ENCODE measurements around the gene S100A5.
"Not testable (repeated sequence)": the region's sequence is repeated elsewhere in the genome, so short reads cannot be mapped to it uniquely, and the experiment has no call there.

S100A5 gene

DNA sequence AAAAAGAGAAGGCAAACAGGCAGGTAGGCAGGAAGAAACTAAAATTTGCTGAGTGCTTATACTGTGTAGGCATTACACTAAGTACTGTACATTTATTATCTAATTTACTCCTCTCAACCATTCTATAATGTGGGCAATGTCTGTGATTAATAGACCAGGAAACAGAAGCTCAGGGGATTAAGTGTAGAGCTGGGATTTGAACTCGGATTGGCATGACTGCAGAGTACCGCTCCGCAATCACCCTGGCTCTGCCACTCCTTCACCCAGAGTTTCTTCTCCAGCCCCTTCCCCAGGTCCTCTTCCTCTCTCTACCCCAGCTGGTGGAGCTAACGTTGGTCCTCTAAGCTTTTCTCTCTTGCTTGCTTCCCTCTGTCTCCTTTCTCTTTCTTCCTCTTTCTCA, 36.4 kb upstream of the S100A5 start:
- H3K4me3 ChIP-seq (ENCODE audit: low read depth, low read length): no peak overlapping the region
- H3K27me3 ChIP-seq (ENCODE audit: control insufficient read depth, insufficient read depth, low read length): no peaks in the 10 kb centered on the region
- H3K36me3 ChIP-seq (ENCODE audit: control insufficient read depth, insufficient read depth, low read length): no peaks in the 10 kb centered on the region
- no peak overlapping the region for H3K9ac ChIP-seq (ENCODE audit: low read depth, low read length)
- H3K4me1 ChIP-seq (ENCODE audit: control insufficient read depth, insufficient read depth, low read length): peaks cover 6% of the 10 kb centered on the region
- H3K9me3 ChIP-seq (ENCODE audit: control insufficient read depth, insufficient read depth, low read length): no peaks in the 10 kb centered on the region

DNA sequence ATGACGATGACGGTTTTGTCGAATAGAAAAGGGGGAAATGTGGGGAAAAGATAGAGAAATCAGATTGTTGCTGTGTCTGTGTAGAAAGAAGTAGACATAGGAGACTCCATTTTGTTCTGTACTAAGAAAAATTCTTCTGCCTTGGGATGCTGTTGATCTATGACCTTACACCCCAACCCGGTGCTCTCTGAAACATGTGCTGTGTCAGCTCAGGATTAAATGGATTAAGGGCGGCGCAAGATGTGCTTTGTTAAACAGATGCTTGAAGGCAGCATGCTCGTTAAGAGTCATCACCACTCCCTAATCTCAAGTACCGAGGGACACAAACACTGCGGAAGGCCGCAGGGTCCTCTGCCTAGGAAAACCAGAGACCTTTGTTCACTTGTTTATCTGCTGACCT, 34.8 kb upstream of the S100A5 start:
- H3K4me3 ChIP-seq (ENCODE audit: low read depth, low read length); H3K4me1 ChIP-seq (ENCODE audit: control insufficient read depth, insufficient read depth, low read length); H3K9ac ChIP-seq (ENCODE audit: low read depth, low read length); H3K27me3 ChIP-seq (ENCODE audit: control insufficient read depth, insufficient read depth, low read length); H3K9me3 ChIP-seq (ENCODE audit: control insufficient read depth, insufficient read depth, low read length); H3K36me3 ChIP-seq (ENCODE audit: control insufficient read depth, insufficient read depth, low read length): not testable (repeated sequence)

DNA sequence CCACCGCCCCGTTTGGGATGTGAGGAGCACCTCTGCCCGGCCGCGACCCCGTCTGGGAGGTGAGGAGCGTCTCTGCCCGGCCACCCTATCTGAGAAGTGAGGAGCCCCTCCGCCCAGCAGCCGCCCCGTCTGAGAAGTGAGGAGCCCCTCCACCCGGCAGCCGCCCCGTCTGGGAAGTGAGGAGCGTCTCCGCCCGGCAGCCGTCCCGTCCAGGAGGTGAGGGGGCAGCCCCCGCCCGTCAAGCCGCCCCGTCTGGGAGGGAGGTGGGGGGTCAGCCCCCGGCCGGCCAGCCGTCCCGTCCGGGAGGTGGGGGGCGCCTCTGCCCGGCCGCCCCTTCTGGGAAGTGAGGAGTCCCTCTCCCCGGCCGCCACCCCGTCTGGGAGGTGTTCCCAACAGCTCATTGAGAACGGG, 34.4 kb upstream of the S100A5 start:
- not testable (repeated sequence) for H3K36me3 ChIP-seq (ENCODE audit: control insufficient read depth, insufficient read depth, low read length); H3K27me3 ChIP-seq (ENCODE audit: control insufficient read depth, insufficient read depth, low read length); H3K4me1 ChIP-seq (ENCODE audit: control insufficient read depth, insufficient read depth, low read length); H3K9ac ChIP-seq (ENCODE audit: low read depth, low read length); H3K9me3 ChIP-seq (ENCODE audit: control insufficient read depth, insufficient read depth, low read length); H3K4me3 ChIP-seq (ENCODE audit: low read depth, low read length)

DNA sequence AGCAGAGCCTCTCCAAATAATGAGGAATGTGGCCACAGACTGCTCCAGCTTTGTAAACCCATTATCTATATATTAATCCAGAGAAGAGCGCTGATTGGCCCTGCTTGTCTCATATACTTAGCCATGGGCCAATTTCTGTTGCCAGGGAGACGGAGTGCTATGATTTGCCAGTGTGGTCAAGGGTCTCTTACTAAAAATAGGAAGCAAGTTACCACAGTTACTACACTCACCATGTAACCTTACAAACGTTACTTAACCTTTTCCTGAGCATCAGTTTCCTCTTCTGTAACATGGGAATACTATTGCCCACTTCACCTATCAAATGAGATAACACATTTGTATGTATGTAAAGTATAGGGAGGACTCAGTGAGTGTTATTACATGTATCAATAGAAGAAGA, 32.6 kb upstream of the S100A5 start:
- H3K27me3 ChIP-seq (ENCODE audit: control insufficient read depth, insufficient read depth, low read length): no peaks in the 10 kb centered on the region
- no peaks in the 10 kb centered on the region for H3K9me3 ChIP-seq (ENCODE audit: control insufficient read depth, insufficient read depth, low read length)
- no peak overlapping the region for H3K4me3 ChIP-seq (ENCODE audit: low read depth, low read length)
- no peaks in the 10 kb centered on the region for H3K36me3 ChIP-seq (ENCODE audit: control insufficient read depth, insufficient read depth, low read length)
- peaks cover 6% of the 10 kb centered on the region for H3K4me1 ChIP-seq (ENCODE audit: control insufficient read depth, insufficient read depth, low read length)
- no peak overlapping the region for H3K9ac ChIP-seq (ENCODE audit: low read depth, low read length)

DNA sequence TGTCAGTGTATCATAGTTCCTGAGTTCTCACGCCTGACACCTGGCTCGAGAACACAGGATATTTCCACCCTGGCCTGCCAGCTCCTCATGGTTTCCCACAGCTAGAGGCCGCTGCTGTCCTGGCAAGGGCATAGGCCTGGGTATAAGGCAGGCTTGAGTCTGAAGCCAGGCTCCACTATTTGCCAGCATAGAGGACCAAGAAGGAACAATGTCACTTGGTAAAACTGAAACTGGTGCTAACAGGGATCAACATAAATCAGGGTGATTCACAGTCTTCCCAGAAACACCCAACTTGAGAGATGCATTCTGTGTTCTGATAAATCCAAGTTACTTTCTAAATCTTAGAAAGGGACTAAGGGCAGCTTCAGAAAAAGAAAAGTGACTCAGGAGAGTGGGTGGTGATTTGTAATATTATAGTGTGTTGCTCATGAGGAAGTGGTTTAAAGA, 31.9 kb upstream of the S100A5 start:
- H3K36me3 ChIP-seq (ENCODE audit: control insufficient read depth, insufficient read depth, low read length): no peaks in the 10 kb centered on the region
- H3K4me1 ChIP-seq (ENCODE audit: control insufficient read depth, insufficient read depth, low read length): peaks cover 10% of the 10 kb centered on the region
- H3K4me3 ChIP-seq (ENCODE audit: low read depth, low read length): no peak overlapping the region
- no peaks in the 10 kb centered on the region for H3K27me3 ChIP-seq (ENCODE audit: control insufficient read depth, insufficient read depth, low read length)
- no peak overlapping the region for H3K9ac ChIP-seq (ENCODE audit: low read depth, low read length)
- H3K9me3 ChIP-seq (ENCODE audit: control insufficient read depth, insufficient read depth, low read length): no peaks in the 10 kb centered on the region

- H3K9ac ChIP-seq (ENCODE audit: low read depth, low read length): no peak overlapping the region
- H3K4me3 ChIP-seq (ENCODE audit: low read depth, low read length): no peak overlapping the region
- no peaks in the 10 kb centered on the region for H3K27me3 ChIP-seq (ENCODE audit: control insufficient read depth, insufficient read depth, low read length)
- H3K4me1 ChIP-seq (ENCODE audit: control insufficient read depth, insufficient read depth, low read length): peaks cover 16% of the 10 kb centered on the region
- H3K9me3 ChIP-seq (ENCODE audit: control insufficient read depth, insufficient read depth, low read length): no peaks in the 10 kb centered on the region
- H3K36me3 ChIP-seq (ENCODE audit: control insufficient read depth, insufficient read depth, low read length): no peaks in the 10 kb centered on the region
Observed at GRCh38 chr1:153571706-153572105, 31.0 kb upstream of the S100A5 start.

- Histone ChIP-seq H3K9ac (ENCODE audit: low read depth, low read length) (no peak overlapping the region), H3K4me3 (ENCODE audit: low read depth, low read length) (no peak overlapping the region), H3K36me3 (ENCODE audit: control insufficient read depth, insufficient read depth, low read length) (no peaks in the 10 kb centered on the region), H3K27me3 (ENCODE audit: control insufficient read depth, insufficient read depth, low read length) (no peaks in the 10 kb centered on the region), H3K9me3 (ENCODE audit: control insufficient read depth, insufficient read depth, low read length) (no peaks in the 10 kb centered on the region), H3K4me1 (ENCODE audit: control insufficient read depth, insufficient read depth, low read length) (peaks cover 20% of the 10 kb centered on the region)
Observed at GRCh38 chr1:153570874-153571273, 30.1 kb upstream of the S100A5 start.

DNA sequence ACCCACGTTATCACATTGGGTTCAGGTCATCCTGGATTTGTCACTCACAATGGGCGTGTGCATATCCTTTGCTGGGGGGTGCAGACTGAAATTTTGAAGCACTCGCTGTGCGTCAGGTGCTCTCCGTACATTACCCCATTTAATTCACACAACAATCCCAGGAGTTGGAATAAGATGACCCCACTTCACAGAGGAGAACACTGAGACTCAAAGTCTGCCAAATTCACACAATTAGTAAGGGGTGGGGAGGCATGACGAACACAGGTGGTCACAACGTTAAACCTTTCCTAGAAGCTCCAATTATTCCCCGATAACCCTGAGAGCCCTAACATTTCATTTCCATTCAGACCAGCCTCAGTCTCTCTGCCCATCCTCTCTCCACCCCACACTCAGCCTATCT, 28.7 kb upstream of the S100A5 start:
- Histone ChIP-seq H3K27me3 (ENCODE audit: control insufficient read depth, insufficient read depth, low read length) (no peaks in the 10 kb centered on the region), H3K9me3 (ENCODE audit: control insufficient read depth, insufficient read depth, low read length) (no peaks in the 10 kb centered on the region), H3K4me1 (ENCODE audit: control insufficient read depth, insufficient read depth, low read length) (peaks cover 21% of the 10 kb centered on the region), H3K9ac (ENCODE audit: low read depth, low read length) (no peak overlapping the region), H3K36me3 (ENCODE audit: control insufficient read depth, insufficient read depth, low read length) (no peaks in the 10 kb centered on the region), H3K4me3 (ENCODE audit: low read depth, low read length) (no peak overlapping the region)

- H3K9ac ChIP-seq (ENCODE audit: low read depth, low read length): peak overlapping the region; percentile 47
- H3K36me3 ChIP-seq (ENCODE audit: control insufficient read depth, insufficient read depth, low read length): no peaks in the 10 kb centered on the region
- H3K4me1 ChIP-seq (ENCODE audit: control insufficient read depth, insufficient read depth, low read length): peaks cover 21% of the 10 kb centered on the region
- no peaks in the 10 kb centered on the region for H3K27me3 ChIP-seq (ENCODE audit: control insufficient read depth, insufficient read depth, low read length)
- peak overlapping the region; percentile 40 for H3K4me3 ChIP-seq (ENCODE audit: low read depth, low read length)
- no peaks in the 10 kb centered on the region for H3K9me3 ChIP-seq (ENCODE audit: control insufficient read depth, insufficient read depth, low read length)
Observed at GRCh38 chr1:153568367-153569099, 27.8 kb upstream of the S100A5 start.

DNA sequence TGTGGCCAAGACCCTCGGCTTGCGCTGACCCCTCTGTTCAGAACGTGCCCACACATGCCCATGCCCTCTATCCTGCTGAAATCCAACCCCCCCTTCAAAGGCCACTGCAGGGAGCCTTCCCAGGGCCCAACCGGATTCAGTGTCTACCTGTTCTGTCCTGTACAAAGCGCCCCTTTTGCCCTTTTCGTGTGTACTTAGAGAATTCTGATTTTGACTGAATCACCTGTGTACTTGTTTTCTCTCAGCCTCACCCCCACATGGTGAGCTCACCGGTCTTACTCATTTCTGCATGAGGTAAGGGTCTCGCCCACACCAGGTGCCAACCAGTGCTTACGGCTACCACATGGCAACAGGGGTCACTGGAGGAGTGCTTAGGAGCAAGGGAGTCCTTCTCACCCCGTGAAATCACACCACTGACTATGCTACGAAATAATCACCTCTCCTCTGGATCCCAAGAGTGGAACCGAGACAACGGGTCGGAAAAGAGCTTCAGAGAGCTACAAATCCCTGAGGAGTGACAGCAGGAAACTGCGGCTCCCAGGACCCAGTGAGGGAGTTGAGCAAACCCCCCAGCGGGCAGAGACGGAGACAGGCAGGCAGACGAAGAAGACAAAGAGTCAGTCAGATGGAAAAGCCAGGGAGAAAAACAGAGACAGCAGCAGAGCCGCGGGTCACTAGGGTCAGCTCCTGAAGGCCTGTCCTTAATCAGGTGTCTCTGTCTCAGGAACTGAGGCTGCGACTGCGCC, 27.1 kb upstream of the S100A5 start:
- Histone ChIP-seq H3K4me3 (ENCODE audit: low read depth, low read length) (peak overlapping the region; percentile 40), H3K27me3 (ENCODE audit: control insufficient read depth, insufficient read depth, low read length) (no peaks in the 10 kb centered on the region), H3K36me3 (ENCODE audit: control insufficient read depth, insufficient read depth, low read length) (no peaks in the 10 kb centered on the region), H3K9ac (ENCODE audit: low read depth, low read length) (no peak overlapping the region), H3K4me1 (ENCODE audit: control insufficient read depth, insufficient read depth, low read length) (peaks cover 21% of the 10 kb centered on the region), H3K9me3 (ENCODE audit: control insufficient read depth, insufficient read depth, low read length) (no peaks in the 10 kb centered on the region)

DNA sequence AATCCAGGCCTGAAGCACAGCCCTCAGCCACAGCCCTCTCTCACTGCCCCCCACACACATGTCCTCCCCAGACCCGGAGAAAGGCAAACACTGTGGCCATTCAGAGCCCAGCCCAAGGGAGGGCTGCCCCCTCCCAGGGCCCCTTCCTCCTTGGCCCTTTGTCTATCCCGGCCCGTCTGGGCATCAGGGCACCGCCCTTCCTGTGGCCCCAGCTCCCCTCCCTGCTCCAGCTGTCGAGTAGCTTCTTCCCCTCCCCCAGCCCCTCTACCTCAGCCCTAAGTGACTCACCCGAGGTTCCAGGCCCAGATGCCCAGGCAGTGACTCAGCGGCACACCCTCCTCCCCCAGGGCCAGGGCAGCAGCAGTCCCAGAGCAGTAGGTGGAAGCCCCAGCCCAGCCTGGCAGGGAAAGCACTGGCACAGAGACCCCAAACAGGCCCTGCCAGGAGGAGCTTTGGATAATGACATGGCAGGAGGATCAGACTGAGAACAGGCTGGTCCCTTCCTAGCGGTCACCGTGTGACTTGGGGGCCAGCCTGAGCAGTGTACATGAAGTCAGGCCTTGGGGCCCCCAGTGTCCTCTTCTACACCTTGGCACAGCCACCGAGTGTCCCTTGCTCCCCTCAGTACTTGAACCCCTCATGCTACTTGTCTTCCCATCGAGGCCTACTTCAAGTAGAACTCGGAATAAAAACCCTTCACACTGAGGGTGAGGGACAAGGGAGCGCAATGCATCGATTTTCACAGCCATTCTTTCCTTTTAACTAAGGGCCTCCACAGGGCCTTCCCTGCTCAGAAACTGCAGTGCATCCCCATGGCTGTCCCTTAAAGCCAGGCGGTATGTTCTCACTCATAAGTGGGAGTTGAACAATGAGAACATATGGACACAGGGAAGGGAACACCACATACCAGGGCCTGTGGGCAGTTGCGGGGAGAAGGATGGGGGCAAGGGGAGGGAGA, 26.0 kb upstream of the S100A5 start:
- H3K9me3 ChIP-seq (ENCODE audit: control insufficient read depth, insufficient read depth, low read length): no peaks in the 10 kb centered on the region
- no peak overlapping the region for H3K9ac ChIP-seq (ENCODE audit: low read depth, low read length)
- H3K27me3 ChIP-seq (ENCODE audit: control insufficient read depth, insufficient read depth, low read length): no peaks in the 10 kb centered on the region
- H3K4me3 ChIP-seq (ENCODE audit: low read depth, low read length): peak overlapping the region; percentile 4
- H3K4me1 ChIP-seq (ENCODE audit: control insufficient read depth, insufficient read depth, low read length): peaks cover 21% of the 10 kb centered on the region
- H3K36me3 ChIP-seq (ENCODE audit: control insufficient read depth, insufficient read depth, low read length): no peaks in the 10 kb centered on the region
